A172 (cell line): ENCODE measurements around the gene RARA. TPM values are rescaled to one million over a fixed set of nuclear protein-coding genes. Genes with fewer than 3 reads are reported as not detected.
"Not testable (repeated sequence)": the region's sequence is repeated elsewhere in the genome, so short reads cannot be mapped to it uniquely, and the experiment has no call there.

Source experiments
- DNase-seq: peaks from one replicate; pipeline ENCODE4 v3.0.0-alpha.2; 2015; ENCODE audit warnings: low spot score
- total RNA-seq: library from RNA; depleted of rRNA; stranded (reverse); fragments of >200 nt; shearing (Covaris generic); gene quantifications from 2 replicates; pipeline ENCODE4 v1.2.3, GENCODE V29; 2014; rRNA removed

The RARA gene
- total RNA-seq, 1 experiment from 2014 or later, result 33.2 TPM

- no peak for DNase-seq
These were observed 66.0 kb downstream of the RARA start for GRCh38 chr17:40374821-40375498.

GRCh38 chr17:40375786-40376185 lies 66.8 kb downstream of the RARA start:
- not testable (repeated sequence) for DNase-seq

GRCh38 chr17:40376541-40376940 lies 67.6 kb downstream of the RARA start:
- DNase-seq, result not testable (repeated sequence)

GRCh38 chr17:40377832-40378231 lies 68.9 kb downstream of the RARA start:
- DNase-seq, result no peak

GRCh38 chr17:40378966-40379365 lies 70.0 kb downstream of the RARA start:
- no peak for DNase-seq

GRCh38 chr17:40382251-40382650 lies 73.3 kb downstream of the RARA start:
- no peak for DNase-seq

- DNase-seq, result not testable (repeated sequence)
These were observed 77.6 kb downstream of the RARA start for GRCh38 chr17:40386555-40386954.

GRCh38 chr17:40399185-40399584 lies 90.2 kb downstream of the RARA start:
- peak; percentile 41 for DNase-seq

GRCh38 chr17:40402668-40403067 lies 93.7 kb downstream of the RARA start:
- no peak for DNase-seq

- DNase-seq, result no peak
These were observed 95.0 kb downstream of the RARA start for GRCh38 chr17:40404003-40404402.

Other genes starting within 250 kb of the RARA start
- 14.5 and 17.8 TPM in 2 replicates for gene THRA, start 246.2 kb upstream of the RARA start, total RNA-seq
- 1.1 and 2.2 TPM in 2 replicates for gene NR1D1, start 208.6 kb upstream of the RARA start, total RNA-seq
- gene MSL1, start 187.2 kb upstream of the RARA start, total RNA-seq, result 61.3 and 64.3 TPM in 2 replicates
- 44.5 and 50.1 TPM in 2 replicates for gene CASC3, start 168.6 kb upstream of the RARA start, total RNA-seq
- gene RAPGEFL1, start 131.7 kb upstream of the RARA start, total RNA-seq, result 0.86 and 4.4 TPM in 2 replicates
- gene WIPF2, start 89.9 kb upstream of the RARA start, total RNA-seq, result 5.6 and 7.1 TPM in 2 replicates
- 85.1 and 87.9 TPM in 2 replicates for gene CDC6, start 21.3 kb upstream of the RARA start, total RNA-seq
- gene GJD3, start 55.6 kb downstream of the RARA start, total RNA-seq, result not detected in 2 replicates
- gene TOP2A, start 108.7 kb downstream of the RARA start, total RNA-seq, result 227 and 241 TPM in 2 replicates
- gene IGFBP4, start 134.3 kb downstream of the RARA start, total RNA-seq, result 2.9 and 6.6 TPM in 2 replicates
- 0.02 and 0.14 TPM in 2 replicates for gene TNS4, start 192.4 kb downstream of the RARA start, total RNA-seq